Activated naive CD4-positive, alpha-beta T cell treated with anti-CD3 and anti-CD28 coated beads, Interleukin-2, amount 10 ng/mL, durations not matched to agents 7 days and 5 days (primary cell): ENCODE results near the gene NRG2.

Source experiments
- CTCF ChIA-PET: fragments of 350-600 bp; sonication (Branson Sonifier 250); formaldehyde crosslinking; loops from one replicate; lab custom pipeline; 2021; ENCODE audit warnings: antibody characterized with exemption; lab: Charles Lee
- DNase-seq: peaks from one replicate; pipeline ENCODE4 v3.0.0-alpha.2; 2020
- H3K27ac Mint-ChIP-seq: one replicate; pipeline ENCODE4 v1.8.0; 2021; ENCODE audit warnings: mild to moderate bottlenecking, moderate library complexity, mixed read lengths
- H3K27me3 Mint-ChIP-seq: one replicate; pipeline ENCODE4 v1.8.0; 2021; ENCODE audit warnings: mild to moderate bottlenecking, mixed read lengths
- H3K36me3 Mint-ChIP-seq: one replicate; pipeline ENCODE4 v1.8.0; 2021; ENCODE audit warnings: mixed read lengths
- H3K4me1 Mint-ChIP-seq: one replicate; pipeline ENCODE4 v1.8.0; 2021; ENCODE audit warnings: mixed read lengths
- H3K4me3 Mint-ChIP-seq: one replicate; pipeline ENCODE4 v1.8.0; 2021; ENCODE audit warnings: mild to moderate bottlenecking, moderate library complexity, mixed read lengths
- H3K9me3 Mint-ChIP-seq: one replicate; pipeline ENCODE4 v1.8.0; 2021; ENCODE audit warnings: mixed read lengths

NRG2 gene

DNA sequence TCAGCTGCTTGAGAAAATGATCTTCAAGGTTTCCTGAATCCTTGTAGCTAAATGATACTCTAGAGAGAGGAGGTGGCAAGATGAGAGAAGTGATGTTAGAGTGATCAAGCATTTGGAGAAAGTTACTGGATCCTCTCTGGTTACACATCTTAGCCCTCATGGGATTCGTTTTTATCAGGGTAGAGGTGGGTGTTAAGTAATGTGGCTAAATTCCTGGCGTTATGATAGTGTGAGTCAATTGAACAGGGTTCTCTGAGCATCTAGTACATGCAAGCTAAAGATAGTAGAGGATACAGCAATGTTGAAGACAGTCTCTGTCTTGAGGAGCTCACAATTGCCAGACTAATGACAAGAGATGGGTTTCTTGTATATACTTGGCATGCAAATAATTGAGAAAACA lies 123.8 kb downstream of the NRG2 start:
- no peaks in the 10 kb centered on the region for H3K9me3 Mint-ChIP-seq
- no peaks in the 10 kb centered on the region for H3K36me3 Mint-ChIP-seq
- no peaks in the 10 kb centered on the region for H3K4me1 Mint-ChIP-seq
- no peak for DNase-seq
- peaks cover 18% of the 10 kb centered on the region for H3K27me3 Mint-ChIP-seq
- no peak overlapping the region for H3K27ac Mint-ChIP-seq
- no peak overlapping the region for H3K4me3 Mint-ChIP-seq
- CTCF ChIA-PET: no interaction called here

DNA sequence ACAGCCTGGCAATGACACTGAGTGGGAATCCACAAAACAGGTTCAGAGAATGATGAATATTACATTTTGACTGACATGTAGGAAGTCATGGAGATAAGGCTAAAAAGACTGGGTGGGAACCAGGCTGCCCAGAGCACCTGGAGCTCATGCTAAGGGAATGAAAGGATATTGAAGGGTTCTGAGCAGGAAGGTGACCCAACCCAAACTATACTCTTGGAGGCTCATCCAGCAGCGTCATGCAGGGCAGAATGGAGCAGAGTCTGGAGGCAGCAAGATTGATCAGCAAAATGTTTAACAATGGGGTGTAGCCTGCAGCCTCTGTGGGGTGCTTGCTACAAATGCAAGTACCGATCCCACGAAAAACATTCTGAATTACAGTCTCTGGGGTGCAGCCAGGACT lies 127.3 kb downstream of the NRG2 start:
- peaks cover 19% of the 10 kb centered on the region for H3K27me3 Mint-ChIP-seq
- no peaks in the 10 kb centered on the region for H3K9me3 Mint-ChIP-seq
- CTCF ChIA-PET: interaction anchor here (1.3 to 2.4 kb wide), 2 partner anchors 53 to 150 kb away, joined by 3 to 9 read pairs; no protein-coding TSS in a partner anchor
- DNase-seq: no peak
- H3K27ac Mint-ChIP-seq: no peak overlapping the region
- no peaks in the 10 kb centered on the region for H3K36me3 Mint-ChIP-seq
- H3K4me3 Mint-ChIP-seq: no peak overlapping the region
- no peaks in the 10 kb centered on the region for H3K4me1 Mint-ChIP-seq

- no peaks in the 10 kb centered on the region for H3K9me3 Mint-ChIP-seq
- no peaks in the 10 kb centered on the region for H3K4me1 Mint-ChIP-seq
- CTCF ChIA-PET: interaction anchor here (1.3 to 2.4 kb wide), 2 partner anchors 53 to 150 kb away, joined by 3 to 9 read pairs; no protein-coding TSS in a partner anchor
Observed at GRCh38 chr5:139915266-139915665, 127.8 kb downstream of the NRG2 start.

DNA sequence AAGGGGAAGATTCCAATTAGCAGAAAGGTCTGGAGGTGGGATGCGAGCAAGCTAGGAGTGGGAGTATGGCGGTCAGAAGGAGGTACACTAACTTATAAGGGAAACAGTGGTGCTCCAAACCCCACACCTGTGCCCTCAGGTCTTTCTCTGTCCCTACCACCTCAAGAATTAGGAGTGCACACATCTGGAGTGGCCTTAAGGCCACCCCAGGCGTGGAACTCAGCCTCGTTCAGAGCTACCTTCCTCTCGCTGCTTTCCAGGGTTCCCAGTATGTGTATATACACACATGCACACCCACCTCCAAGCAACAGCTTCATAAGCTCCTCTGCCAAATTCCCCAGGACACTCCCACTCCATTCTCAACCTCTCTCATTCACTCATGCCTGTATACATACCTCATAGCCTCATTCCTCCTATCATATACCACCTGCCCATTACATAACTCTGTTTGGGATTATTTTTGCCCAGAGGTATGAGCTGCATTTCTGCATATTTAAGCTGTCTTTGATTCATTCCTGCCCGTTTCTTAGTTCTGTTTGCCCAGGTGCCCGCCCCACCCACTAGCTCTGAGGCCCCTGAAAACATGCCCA lies 128.8 kb downstream of the NRG2 start:
- Mint-ChIP-seq H3K27me3 (peaks cover 21% of the 10 kb centered on the region), H3K4me1 (no peaks in the 10 kb centered on the region), H3K36me3 (no peaks in the 10 kb centered on the region), H3K9me3 (no peaks in the 10 kb centered on the region), H3K27ac (no peak overlapping the region), H3K4me3 (no peak overlapping the region)
- CTCF ChIA-PET: interaction anchor here (1.3 kb wide), 1 partner anchor 149 kb away, joined by 3 read pairs; no protein-coding TSS in a partner anchor
- DNase-seq: no peak

More at GRCh38 chr5:139915266-139915665, 127.8 kb downstream of the NRG2 start:
- peaks cover 21% of the 10 kb centered on the region for H3K27me3 Mint-ChIP-seq
- DNase-seq: no peak
- no peaks in the 10 kb centered on the region for H3K36me3 Mint-ChIP-seq
- H3K4me3 Mint-ChIP-seq: no peak overlapping the region
- no peak overlapping the region for H3K27ac Mint-ChIP-seq

- Mint-ChIP-seq H3K4me1 (no peaks in the 10 kb centered on the region), H3K27ac (no peak overlapping the region), H3K4me3 (no peak overlapping the region), H3K9me3 (no peaks in the 10 kb centered on the region), H3K27me3 (peaks cover 21% of the 10 kb centered on the region), H3K36me3 (no peaks in the 10 kb centered on the region)
- no peak for DNase-seq
- CTCF ChIA-PET: interaction anchor here (0.6 kb wide), 1 partner anchor 101 kb away, joined by 3 read pairs; no protein-coding TSS in a partner anchor
Observed at GRCh38 chr5:139912804-139913203, 130.3 kb downstream of the NRG2 start.

GRCh38 chr5:139912158-139912557 lies 130.9 kb downstream of the NRG2 start:
- no peak overlapping the region for H3K27ac Mint-ChIP-seq
- no peaks in the 10 kb centered on the region for H3K36me3 Mint-ChIP-seq
- peaks cover 21% of the 10 kb centered on the region for H3K27me3 Mint-ChIP-seq
- no peaks in the 10 kb centered on the region for H3K9me3 Mint-ChIP-seq
- no peak overlapping the region for H3K4me3 Mint-ChIP-seq
- DNase-seq: no peak
- no peaks in the 10 kb centered on the region for H3K4me1 Mint-ChIP-seq
- CTCF ChIA-PET: interaction anchor here (0.6 kb wide), 1 partner anchor 100 kb away, joined by 3 read pairs; no protein-coding TSS in a partner anchor

DNA sequence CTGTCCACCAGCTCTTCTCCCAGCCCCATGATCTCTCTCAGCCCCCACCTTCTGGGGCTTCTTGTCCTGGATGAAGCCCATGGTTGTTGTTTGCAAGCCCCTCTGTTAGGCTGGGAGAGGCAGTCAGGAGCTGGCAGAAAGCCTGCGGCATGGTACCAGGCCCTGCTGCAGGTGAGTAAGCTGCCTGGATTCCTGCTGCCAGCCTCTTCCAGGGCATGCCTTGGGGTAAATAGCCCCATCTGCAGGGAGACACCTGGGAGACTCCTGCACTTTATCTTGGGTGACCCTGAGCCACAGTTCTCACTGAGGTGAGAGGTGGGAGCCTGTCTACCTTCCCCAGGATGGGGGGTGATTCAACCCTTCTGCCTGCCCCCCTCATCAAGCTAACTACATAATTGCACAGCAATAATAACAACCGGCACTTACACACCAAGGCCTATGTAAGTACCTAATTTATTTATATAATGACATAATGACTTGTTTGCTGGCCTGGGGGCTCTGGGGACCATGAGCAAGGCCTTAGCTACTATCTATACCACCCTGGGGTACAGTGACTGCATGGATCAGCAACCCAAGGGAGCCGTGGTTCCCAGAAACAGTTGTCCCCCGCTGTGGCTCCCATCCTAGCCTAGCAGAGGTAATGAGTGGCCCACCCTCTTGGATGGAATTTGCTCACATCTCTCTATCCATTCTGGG lies 131.5 kb downstream of the NRG2 start:
- Mint-ChIP-seq H3K4me1 (no peaks in the 10 kb centered on the region), H3K27me3 (peaks cover 21% of the 10 kb centered on the region), H3K27ac (no peak overlapping the region), H3K9me3 (no peaks in the 10 kb centered on the region), H3K4me3 (no peak overlapping the region), H3K36me3 (no peaks in the 10 kb centered on the region)
- no peak for DNase-seq
- CTCF ChIA-PET: no interaction called here

GRCh38 chr5:139910901-139911300 lies 132.2 kb downstream of the NRG2 start:
- H3K4me1 Mint-ChIP-seq: no peaks in the 10 kb centered on the region
- no peaks in the 10 kb centered on the region for H3K9me3 Mint-ChIP-seq
- no peak overlapping the region for H3K27ac Mint-ChIP-seq
- H3K27me3 Mint-ChIP-seq: peaks cover 19% of the 10 kb centered on the region
- H3K4me3 Mint-ChIP-seq: no peak overlapping the region
- H3K36me3 Mint-ChIP-seq: no peaks in the 10 kb centered on the region
- DNase-seq: no peak
- CTCF ChIA-PET: interaction anchor here (1.2 kb wide), 1 partner anchor 69 kb away, joined by 4 read pairs; no protein-coding TSS in a partner anchor

- Mint-ChIP-seq H3K4me3 (no peak overlapping the region), H3K9me3 (no peaks in the 10 kb centered on the region), H3K27ac (no peak overlapping the region), H3K27me3 (peaks cover 16% of the 10 kb centered on the region), H3K4me1 (no peaks in the 10 kb centered on the region), H3K36me3 (no peaks in the 10 kb centered on the region)
- CTCF ChIA-PET: interaction anchor here (1.2 kb wide), 1 partner anchor 68 kb away, joined by 4 read pairs; no protein-coding TSS in a partner anchor
- DNase-seq: no peak
Observed at GRCh38 chr5:139910036-139910435, 133.1 kb downstream of the NRG2 start.

DNA sequence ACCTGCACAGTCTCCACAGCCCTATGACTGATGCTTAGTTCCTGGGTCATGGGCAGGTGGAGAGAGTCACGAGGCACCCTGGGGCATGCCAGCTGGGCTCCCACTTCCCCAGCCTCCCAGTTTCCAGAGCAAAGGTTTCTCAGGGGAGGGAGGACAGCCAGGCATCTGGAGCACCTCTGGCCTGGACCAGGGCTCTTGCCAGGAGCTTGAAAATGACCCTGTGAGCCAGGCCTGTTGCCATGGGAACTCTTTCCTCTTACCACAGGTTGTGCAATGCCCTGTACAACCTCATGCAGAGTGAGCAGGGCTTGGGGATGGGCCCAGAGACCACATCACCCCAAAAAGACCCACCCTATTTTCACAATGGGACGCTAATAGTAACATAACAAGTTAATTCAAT lies 134.3 kb downstream of the NRG2 start:
- no peak for DNase-seq
- H3K27me3 Mint-ChIP-seq: peaks cover 10% of the 10 kb centered on the region
- no peaks in the 10 kb centered on the region for H3K9me3 Mint-ChIP-seq
- H3K27ac Mint-ChIP-seq: no peak overlapping the region
- no peak overlapping the region for H3K4me3 Mint-ChIP-seq
- H3K4me1 Mint-ChIP-seq: no peaks in the 10 kb centered on the region
- CTCF ChIA-PET: no interaction called here
- no peaks in the 10 kb centered on the region for H3K36me3 Mint-ChIP-seq

DNA sequence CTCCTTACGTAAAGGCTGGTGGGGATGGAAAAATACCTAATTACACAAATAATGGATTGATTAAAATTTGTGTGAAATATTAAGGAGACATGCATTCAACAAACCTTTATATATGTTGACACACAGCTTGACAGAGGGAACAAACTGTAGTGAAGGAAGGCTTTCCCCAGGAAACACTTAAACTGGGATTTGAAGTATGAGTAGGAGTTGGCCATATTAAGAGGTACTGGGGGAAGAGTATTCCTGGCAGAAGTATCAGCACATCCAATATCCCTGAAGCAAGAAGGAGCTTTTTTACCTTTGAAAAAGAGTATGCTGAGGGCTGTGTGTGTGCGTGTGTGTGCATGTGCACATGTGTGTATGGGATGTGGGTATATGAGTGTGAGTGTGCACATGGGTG lies 136.4 kb downstream of the NRG2 start:
- Mint-ChIP-seq H3K27me3 (peaks cover 10% of the 10 kb centered on the region), H3K4me1 (peaks cover 4% of the 10 kb centered on the region), H3K36me3 (no peaks in the 10 kb centered on the region), H3K27ac (no peak overlapping the region), H3K4me3 (no peak overlapping the region), H3K9me3 (no peaks in the 10 kb centered on the region)
- no peak for DNase-seq
- CTCF ChIA-PET: no interaction called here

GRCh38 chr5:139904816-139905661 lies 138.1 kb downstream of the NRG2 start:
- H3K9me3 Mint-ChIP-seq: no peaks in the 10 kb centered on the region
- peaks cover 1% of the 10 kb centered on the region for H3K27me3 Mint-ChIP-seq
- no peak overlapping the region for H3K4me3 Mint-ChIP-seq
- H3K36me3 Mint-ChIP-seq: no peaks in the 10 kb centered on the region
- no peak for DNase-seq
- H3K27ac Mint-ChIP-seq: no peak overlapping the region
- peaks cover 4% of the 10 kb centered on the region for H3K4me1 Mint-ChIP-seq
- CTCF ChIA-PET: no interaction called here

DNA sequence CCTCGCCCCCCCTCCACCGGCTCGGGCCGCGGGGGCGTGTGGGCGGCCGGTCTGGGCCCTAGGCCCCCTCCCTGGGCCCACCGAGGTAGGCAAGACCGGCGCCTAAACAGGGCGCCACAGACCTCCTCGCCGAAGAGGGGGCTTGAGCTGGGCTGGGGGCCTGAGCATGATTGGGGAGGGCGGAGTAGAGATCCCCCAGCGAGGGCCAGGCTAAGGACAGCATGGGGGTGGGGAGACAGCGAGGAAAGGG lies 138.6 kb downstream of the NRG2 start:
- Mint-ChIP-seq H3K36me3 (no peaks in the 10 kb centered on the region), H3K27ac (no peak overlapping the region), H3K4me1 (peaks cover 4% of the 10 kb centered on the region), H3K4me3 (no peak overlapping the region), H3K9me3 (no peaks in the 10 kb centered on the region), H3K27me3 (peaks cover 7% of the 10 kb centered on the region)
- DNase-seq: no peak
- CTCF ChIA-PET: no interaction called here

- DNase-seq: peak; percentile 22
- Mint-ChIP-seq H3K27me3 (peaks cover 9% of the 10 kb centered on the region), H3K27ac (no peak overlapping the region), H3K4me1 (peaks cover 4% of the 10 kb centered on the region), H3K4me3 (no peak overlapping the region), H3K36me3 (no peaks in the 10 kb centered on the region), H3K9me3 (no peaks in the 10 kb centered on the region)
- CTCF ChIA-PET: no interaction called here
Observed at GRCh38 chr5:139903795-139904565, 139.1 kb downstream of the NRG2 start.
